ENCODE measurements around the gene DNAH8.
"Not testable (repeated sequence)": the region's sequence is repeated elsewhere in the genome, so short reads cannot be mapped to it uniquely, and the experiment has no call there.

The DNAH8 gene

GRCh38 chr6:38796437-38796836, 81.3 kb downstream of the DNAH8 start:
- DNase-seq (ENCODE audit: low read depth, low spot score) = not testable (repeated sequence)

GRCh38 chr6:38796850-38797249, 81.7 kb downstream of the DNAH8 start:
- no peak for DNase-seq (ENCODE audit: low read depth, low spot score)

GRCh38 chr6:38797391-38797790, 82.3 kb downstream of the DNAH8 start:
- no peak for DNase-seq (ENCODE audit: low read depth, low spot score)

- no peak for DNase-seq (ENCODE audit: low read depth, low spot score)
Measured at GRCh38 chr6:38799529-38800184, 84.5 kb downstream of the DNAH8 start.

GRCh38 chr6:38801305-38801704, 86.2 kb downstream of the DNAH8 start:
- DNase-seq (ENCODE audit: low read depth, low spot score) = no peak

GRCh38 chr6:38802497-38802896, 87.4 kb downstream of the DNAH8 start:
- DNase-seq (ENCODE audit: low read depth, low spot score) = no peak

- DNase-seq (ENCODE audit: low read depth, low spot score) = no peak
Measured at GRCh38 chr6:38803129-38803528, 88.0 kb downstream of the DNAH8 start.

- DNase-seq (ENCODE audit: low read depth, low spot score) = no peak
Measured at GRCh38 chr6:38804358-38804757, 89.2 kb downstream of the DNAH8 start.

- no peak for DNase-seq (ENCODE audit: low read depth, low spot score)
Measured at GRCh38 chr6:38805127-38805655, 90.1 kb downstream of the DNAH8 start.

GRCh38 chr6:38805692-38806091, 90.6 kb downstream of the DNAH8 start:
- no peak for DNase-seq (ENCODE audit: low read depth, low spot score)

GRCh38 chr6:38806271-38806670, 91.2 kb downstream of the DNAH8 start:
- no peak for DNase-seq (ENCODE audit: low read depth, low spot score)

GRCh38 chr6:38806833-38807232, 91.7 kb downstream of the DNAH8 start:
- DNase-seq (ENCODE audit: low read depth, low spot score) = no peak

- DNase-seq (ENCODE audit: low read depth, low spot score) = no peak
Measured at GRCh38 chr6:38808039-38808438, 92.9 kb downstream of the DNAH8 start.

- DNase-seq (ENCODE audit: low read depth, low spot score) = no peak
Measured at GRCh38 chr6:38813041-38813823, 98.1 kb downstream of the DNAH8 start.

GRCh38 chr6:38814761-38815160, 99.7 kb downstream of the DNAH8 start:
- DNase-seq (ENCODE audit: low read depth, low spot score) = no peak

- no peak for DNase-seq (ENCODE audit: low read depth, low spot score)
Measured at GRCh38 chr6:38815250-38815649, 100.1 kb downstream of the DNAH8 start.

- DNase-seq (ENCODE audit: low read depth, low spot score) = no peak
Measured at GRCh38 chr6:38818691-38819090, 103.6 kb downstream of the DNAH8 start.

GRCh38 chr6:38822963-38823362, 107.9 kb downstream of the DNAH8 start:
- no peak for DNase-seq (ENCODE audit: low read depth, low spot score)

- no peak for DNase-seq (ENCODE audit: low read depth, low spot score)
Measured at GRCh38 chr6:38824243-38824894, 109.3 kb downstream of the DNAH8 start.

- DNase-seq (ENCODE audit: low read depth, low spot score) = no peak
Measured at GRCh38 chr6:38827024-38827423, 111.9 kb downstream of the DNAH8 start.

- DNase-seq (ENCODE audit: low read depth, low spot score) = no peak
Measured at GRCh38 chr6:38831865-38832264, 116.8 kb downstream of the DNAH8 start.

GRCh38 chr6:38833320-38833719, 118.2 kb downstream of the DNAH8 start:
- DNase-seq (ENCODE audit: low read depth, low spot score) = no peak
